Upper lobe of left lung (tissue), 4 donors: Measurements from ENCODE around the gene UNKL.

Experiments used
- CTCF ChIP-seq, 6 experiments: fragments of 450-650 bp in 4 of 6; fragments of 200-600 bp in 2 of 6; sonication (generic) in 2 of 6; IDR thresholded peaks; one replicate each; pipeline ENCODE4 v1.5.1; 2016 to 2019; ENCODE audit warnings: antibody characterized with exemption in 6 of 6
- EP300 ChIP-seq, 4 donors: sonication (generic); formaldehyde crosslinking; IDR thresholded peaks; one replicate each; pipeline ENCODE4 v1.5.1; 2017; ENCODE audit warnings: antibody characterized with exemption in 4 of 4, control low read depth in 2 of 4

GRCh38 chr16:1374418-1375297 is 39.8 kb downstream of the UNKL start:
- no peak for TF ChIP-seq CTCF (IDR thresholded peaks at IDR 0.05)
- TF ChIP-seq EP300 (IDR thresholded peaks at IDR 0.05), result no peak
